SK-N-SH (cell line): ENCODE results near the gene ARPC5.

Experiments
- CTCF ChIP-seq: fragments of 200-600 bp; sonication (generic); IDR thresholded peaks from 2 replicates; pipeline ENCODE4 v1.6.1; 2017; ENCODE audit warnings: antibody characterized with exemption, mild to moderate bottlenecking, moderate library complexity
- POLR2AphosphoS5 ChIP-seq: IDR thresholded peaks from 2 replicates; pipeline ENCODE4 v1.6.1; 2012; ENCODE audit warnings: low read depth, low read length
- RFX5 ChIP-seq: IDR thresholded peaks from 2 replicates; pipeline ENCODE4 v1.6.1; 2012; ENCODE audit warnings: mild to moderate bottlenecking, improper control_type of control experiment, low read length

- TF ChIP-seq CTCF (no peak), POLR2AphosphoS5 (no peak), RFX5 (no peak)
These were observed 52.1 kb downstream of the ARPC5 start for GRCh38 chr1:183583466-183583865.
